ENCODE data around the gene DRD4. TPM values are rescaled to one million over a fixed set of nuclear protein-coding genes. Genes with fewer than 3 reads are reported as not detected.

DRD4 gene
- total RNA-seq, result not detected in 2 replicates

GRCh38 chr11:636511-637332 is at the start of gene DRD4:
DRD4 (plus strand) TSS chr11:637269; CDS start chr11:637305, 36 bp downstream.
- DNase-seq (ENCODE audit: low read depth, low spot score), result no peak

GRCh38 chr11:587546-587945 is 49.5 kb upstream of the DRD4 start:
- no peak for DNase-seq (ENCODE audit: low read depth, low spot score)

- DNase-seq (ENCODE audit: low read depth, low spot score), result peak; percentile 15
Measured at GRCh38 chr11:587978-588380, 49.1 kb upstream of the DRD4 start.

GRCh38 chr11:589798-590197 is 47.3 kb upstream of the DRD4 start:
- no peak for DNase-seq (ENCODE audit: low read depth, low spot score)

- no peak for DNase-seq (ENCODE audit: low read depth, low spot score)
Measured at GRCh38 chr11:590997-591396, 46.1 kb upstream of the DRD4 start.

- no peak for DNase-seq (ENCODE audit: low read depth, low spot score)
Measured at GRCh38 chr11:592501-592900, 44.6 kb upstream of the DRD4 start.

GRCh38 chr11:592918-593317 is 44.2 kb upstream of the DRD4 start:
- DNase-seq (ENCODE audit: low read depth, low spot score), result no peak

- DNase-seq (ENCODE audit: low read depth, low spot score), result no peak
Measured at GRCh38 chr11:593347-593746, 43.7 kb upstream of the DRD4 start.

- DNase-seq (ENCODE audit: low read depth, low spot score), result no peak
Measured at GRCh38 chr11:595400-595799, 41.7 kb upstream of the DRD4 start.

- DNase-seq (ENCODE audit: low read depth, low spot score), result no peak
Measured at GRCh38 chr11:596374-596773, 40.7 kb upstream of the DRD4 start.

GRCh38 chr11:597166-597725 is 39.8 kb upstream of the DRD4 start:
- DNase-seq (ENCODE audit: low read depth, low spot score), result no peak

- no peak for DNase-seq (ENCODE audit: low read depth, low spot score)
Measured at GRCh38 chr11:598005-598680, 38.9 kb upstream of the DRD4 start.

- no peak for DNase-seq (ENCODE audit: low read depth, low spot score)
Measured at GRCh38 chr11:601573-602245, 35.4 kb upstream of the DRD4 start.

- DNase-seq (ENCODE audit: low read depth, low spot score), result no peak
Measured at GRCh38 chr11:603154-603553, 33.9 kb upstream of the DRD4 start.

- no peak for DNase-seq (ENCODE audit: low read depth, low spot score)
Measured at GRCh38 chr11:605286-606129, 31.6 kb upstream of the DRD4 start.

GRCh38 chr11:606245-606644 is 30.8 kb upstream of the DRD4 start:
- no peak for DNase-seq (ENCODE audit: low read depth, low spot score)

- no peak for DNase-seq (ENCODE audit: low read depth, low spot score)
Measured at GRCh38 chr11:607020-607780, 29.9 kb upstream of the DRD4 start.

GRCh38 chr11:607971-608659 is 29.0 kb upstream of the DRD4 start:
- DNase-seq (ENCODE audit: low read depth, low spot score), result no peak

GRCh38 chr11:608791-609251 is 28.2 kb upstream of the DRD4 start:
- DNase-seq (ENCODE audit: low read depth, low spot score), result no peak

Data from pulmonary artery endothelial cell (primary cell).